GM10248 (cell line): ENCODE data around the gene AMZ1.

Experiments
- CTCF ChIA-PET: fragments of 300-600 bp; sonication (Branson Sonifier 250); formaldehyde crosslinking; extraction: SDS; loops from one replicate; lab custom pipeline; 2021; ENCODE audit warnings: antibody characterized with exemption; lab: Yijun Ruan, JAX
- POLR2A ChIA-PET: fragments of 350-650 bp; sonication (Branson Sonifier 250); formaldehyde crosslinking; extraction: SDS; loops from one replicate; lab custom pipeline; 2020; ENCODE audit warnings: antibody characterized with exemption; lab: Yijun Ruan, JAX
- DNase-seq: peaks from one replicate; pipeline ENCODE4 v3.0.0; 2012; ENCODE audit errors: extremely low spot score
- CTCF ChIP-seq: IDR thresholded peaks from 2 replicates; pipeline ENCODE4 v1.5.1; 2012; ENCODE audit warnings: mild to moderate bottlenecking, low read depth; ENCODE audit errors: extremely low read depth, missing control alignments, control extremely low read depth

The AMZ1 gene

GRCh38 chr7:2645274-2645868 is 42.6 kb upstream of the AMZ1 start:
- CTCF ChIA-PET, result interaction anchor here (0.9 to 2.2 kb wide), 5 partner anchors 8 to 73 kb away, joined by 3 to 6 read pairs (median 4); no protein-coding TSS in a partner anchor
- no peak for TF ChIP-seq CTCF
- DNase-seq, result no peak
- POLR2A ChIA-PET, result interaction anchor here (0.6 kb wide), 1 partner anchor 45 kb away, joined by 4 read pairs; no protein-coding TSS in a partner anchor

DNA sequence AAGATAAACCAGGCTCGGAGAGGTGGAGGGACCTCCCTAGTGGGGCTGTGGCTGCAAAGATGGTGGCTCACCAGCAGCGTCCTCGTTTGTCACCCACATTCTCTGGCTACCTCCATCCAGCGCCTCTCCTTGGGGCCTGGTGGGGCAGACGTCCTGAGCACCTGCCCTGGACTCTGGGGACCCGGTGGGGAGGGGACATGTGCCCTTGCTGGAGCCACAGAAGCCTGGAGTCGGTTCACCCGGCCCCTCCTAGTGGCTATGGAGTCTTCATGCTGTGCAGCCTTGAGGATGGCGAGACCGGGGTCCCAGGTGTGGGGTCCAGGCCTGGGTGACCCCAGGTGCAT is 41.7 kb upstream of the AMZ1 start:
- ChIA-PET POLR2A (interaction anchor here (0.7 kb wide), 1 partner anchor 21 kb away, joined by 10 read pairs; no protein-coding TSS in a partner anchor), CTCF (no interaction called here)
- TF ChIP-seq CTCF, result no peak
- no peak for DNase-seq

- POLR2A ChIA-PET, result no interaction called here
- CTCF ChIA-PET, result no interaction called here
- DNase-seq, result no peak
- TF ChIP-seq CTCF, result no peak
Measured at GRCh38 chr7:2646680-2647571, 41.1 kb upstream of the AMZ1 start.

DNA sequence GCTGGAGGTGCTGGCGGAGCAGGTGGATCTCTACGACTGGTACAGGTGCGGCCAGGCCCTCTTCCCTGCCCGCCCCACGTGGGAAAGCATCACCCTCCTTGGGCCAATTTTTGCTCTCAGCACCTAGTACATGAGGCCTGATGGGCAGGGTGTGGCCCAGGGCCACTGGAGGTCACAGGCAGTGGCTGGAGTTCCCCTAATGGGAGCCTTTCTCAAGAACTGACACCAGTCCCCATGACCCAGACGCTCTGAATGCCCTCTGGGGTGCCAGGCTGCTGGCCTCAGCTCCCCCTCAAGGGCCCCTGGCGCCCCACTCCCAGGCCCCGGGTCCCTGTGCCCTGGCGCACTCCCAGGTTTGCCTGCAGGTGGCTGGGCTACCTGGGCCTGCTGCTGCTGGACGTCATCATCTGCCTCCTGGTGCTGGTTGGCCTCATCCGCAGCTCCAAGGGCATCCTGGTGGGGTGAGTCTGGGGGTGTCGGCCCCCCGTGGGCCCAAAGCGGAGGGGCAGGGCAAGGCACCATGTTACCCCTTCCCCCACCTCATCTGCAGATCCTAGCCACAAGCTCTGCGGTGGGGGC is 40.3 kb upstream of the AMZ1 start:
- TF ChIP-seq CTCF, result no peak
- no peak for DNase-seq
- ChIA-PET POLR2A (no interaction called here), CTCF (no interaction called here)

- ChIA-PET CTCF (interaction anchor here (1.1 to 2.0 kb wide), 3 partner anchors 11 to 61 kb away, joined by 3 to 6 read pairs (median 3); no protein-coding TSS in a partner anchor), POLR2A (no interaction called here)
- no peak for DNase-seq
- TF ChIP-seq CTCF, result no peak
Measured at GRCh38 chr7:2649139-2649838, 38.7 kb upstream of the AMZ1 start.

- ChIA-PET POLR2A (no interaction called here), CTCF (interaction anchor here (0.7 to 2.0 kb wide), 4 partner anchors 10 to 60 kb away, joined by 3 to 6 read pairs (median 4); no protein-coding TSS in a partner anchor)
- DNase-seq, result no peak
- TF ChIP-seq CTCF, result no peak
Measured at GRCh38 chr7:2649991-2650390, 38.0 kb upstream of the AMZ1 start.
